Measurements from ENCODE around the gene PRKAR2A.
"Not testable (repeated sequence)": the region's sequence is repeated elsewhere in the genome, so short reads cannot be mapped to it uniquely, and the experiment has no call there.

PRKAR2A gene

GRCh38 chr3:48835650-48836366, 11.9 kb downstream of the PRKAR2A start:
- no peak for DNase-seq

- DNase-seq = no peak
Observed at GRCh38 chr3:48832684-48833083, 15.0 kb downstream of the PRKAR2A start.

GRCh38 chr3:48830715-48831114, 17.0 kb downstream of the PRKAR2A start:
- DNase-seq = no peak

- not testable (repeated sequence) for DNase-seq
Observed at GRCh38 chr3:48829525-48829924, 18.1 kb downstream of the PRKAR2A start.

GRCh38 chr3:48827874-48828273, 19.8 kb downstream of the PRKAR2A start:
- not testable (repeated sequence) for DNase-seq

- no peak for DNase-seq
Observed at GRCh38 chr3:48826451-48826850, 21.2 kb downstream of the PRKAR2A start.

GRCh38 chr3:48820612-48821324, 26.9 kb downstream of the PRKAR2A start:
- no peak for DNase-seq

- DNase-seq = no peak
Observed at GRCh38 chr3:48819234-48820221, 28.1 kb downstream of the PRKAR2A start.

GRCh38 chr3:48811524-48811923, 36.1 kb downstream of the PRKAR2A start:
- DNase-seq = no peak

- DNase-seq = no peak
Observed at GRCh38 chr3:48804930-48805329, 42.7 kb downstream of the PRKAR2A start.

- DNase-seq = not testable (repeated sequence)
Observed at GRCh38 chr3:48800831-48801230, 46.8 kb downstream of the PRKAR2A start.

GRCh38 chr3:48798998-48799397, 48.7 kb downstream of the PRKAR2A start:
- no peak for DNase-seq

GRCh38 chr3:48797626-48798025, 50.0 kb downstream of the PRKAR2A start:
- no peak for DNase-seq

GRCh38 chr3:48795997-48796732, 51.5 kb downstream of the PRKAR2A start:
- DNase-seq = no peak

- not testable (repeated sequence) for DNase-seq
Observed at GRCh38 chr3:48793484-48793883, 54.2 kb downstream of the PRKAR2A start.

GRCh38 chr3:48789665-48790064, 58.0 kb downstream of the PRKAR2A start:
- DNase-seq = no peak

- DNase-seq = no peak
Observed at GRCh38 chr3:48788544-48789162, 59.0 kb downstream of the PRKAR2A start.

- no peak for DNase-seq
Observed at GRCh38 chr3:48784426-48785120, 63.1 kb downstream of the PRKAR2A start.

- no peak for DNase-seq
Observed at GRCh38 chr3:48783304-48783703, 64.4 kb downstream of the PRKAR2A start.

GRCh38 chr3:48782046-48782445, 65.6 kb downstream of the PRKAR2A start:
- no peak for DNase-seq

GRCh38 chr3:48778565-48778964, 69.1 kb downstream of the PRKAR2A start:
- not testable (repeated sequence) for DNase-seq
